OCI-LY1 (cell line): Measurements from ENCODE around the gene CCDC142.

Source experiments
- H2AFZ ChIP-seq: fragments of 200-600 bp; sonication (generic), shearing (Covaris generic); 2 replicates; pipeline ENCODE4 v1.6.0; 2014; ENCODE audit warnings: antibody characterized with exemption, mild to moderate bottlenecking, low read length
- H3F3A ChIP-seq: fragments of 200-600 bp; sonication (generic), shearing (Covaris generic); 2 replicates; pipeline ENCODE4 v1.6.0; 2014; ENCODE audit warnings: mild to moderate bottlenecking, antibody characterized with exemption, low read length, moderate library complexity; ENCODE audit not compliant: insufficient read depth
- H3K27ac ChIP-seq: fragments of 200-600 bp; sonication (generic); 2 replicates; pipeline ENCODE4 v1.5.1; 2014; ENCODE audit warnings: low read length, mixed run types, mild to moderate bottlenecking, low read depth; ENCODE audit not compliant: poor library complexity, severe bottlenecking
- H3K27me3 ChIP-seq: fragments of 200-600 bp; sonication (generic); 2 replicates; pipeline ENCODE4 v1.6.0; 2014; ENCODE audit warnings: antibody characterized with exemption, mild to moderate bottlenecking, low read length, moderate library complexity; ENCODE audit not compliant: insufficient read depth
- H3K36me3 ChIP-seq: fragments of 200-600 bp; sonication (generic); 2 replicates; pipeline ENCODE4 v1.6.1; 2014; ENCODE audit warnings: mild to moderate bottlenecking, antibody characterized with exemption, low read length, moderate library complexity, mixed read lengths; ENCODE audit not compliant: insufficient read depth
- H3K4me1 ChIP-seq: fragments of 200-600 bp; sonication (generic); 2 replicates; pipeline ENCODE4 v1.5.1; 2014; ENCODE audit warnings: mild to moderate bottlenecking, low read length, moderate library complexity; ENCODE audit not compliant: insufficient read depth, severe bottlenecking
- H3K4me2 ChIP-seq: fragments of 200-600 bp; sonication (generic), shearing (Covaris generic); 2 replicates; pipeline ENCODE4 v1.6.1; 2014; ENCODE audit warnings: low read length
- H3K4me3 ChIP-seq: fragments of 200-600 bp; sonication (generic); 2 replicates; pipeline ENCODE4 v1.5.1; 2014; ENCODE audit warnings: low read length, low read depth, mild to moderate bottlenecking, mixed read lengths; ENCODE audit not compliant: poor library complexity, severe bottlenecking
- H3K79me2 ChIP-seq: fragments of 200-600 bp; shearing (Covaris generic); 2 replicates; pipeline ENCODE4 v1.6.1; 2016; ENCODE audit warnings: mixed run types, low read length, mixed read lengths; ENCODE audit not compliant: insufficient read depth
- H3K9ac ChIP-seq: fragments of 200-600 bp; sonication (generic), shearing (Covaris generic); 2 replicates; pipeline ENCODE4 v1.6.1; 2014; ENCODE audit warnings: mild to moderate bottlenecking, low read length, mixed read lengths
- H3K9me2 ChIP-seq: fragments of 200-600 bp; sonication (generic), shearing (Covaris generic); 2 replicates; pipeline ENCODE4 v1.6.1; 2014; ENCODE audit warnings: low read depth, mild to moderate bottlenecking, low read length, mixed read lengths
- H3K9me3 ChIP-seq: fragments of 200-600 bp; shearing (Covaris generic); 2 replicates; pipeline ENCODE4 v1.6.1; 2014; ENCODE audit warnings: low read length, mixed read lengths
- H4K20me1 ChIP-seq: fragments of 200-600 bp; sonication (generic), shearing (Covaris generic); 2 replicates; pipeline ENCODE4 v1.6.0; 2016; ENCODE audit warnings: mild to moderate bottlenecking, low read length; ENCODE audit not compliant: insufficient read depth
- EZH2 ChIP-seq: fragments of 200-600 bp; sonication (generic), shearing (Covaris generic); IDR thresholded peaks from 2 replicates; pipeline ENCODE4 v1.8.0; 2017; ENCODE audit warnings: borderline replicate concordance, mixed run types, mild to moderate bottlenecking, antibody characterized with exemption, low read length, moderate library complexity, mixed read lengths
- TF ChIP-seq, protein P1 (sequence below): fragments of 200-600 bp; sonication (generic), shearing (Covaris generic); IDR thresholded peaks from 2 replicates; pipeline ENCODE4 v1.5.1; 2017; ENCODE audit warnings: mild to moderate bottlenecking, antibody characterized with exemption, low read length, moderate library complexity, mixed read lengths

Gene CCDC142

DNA sequence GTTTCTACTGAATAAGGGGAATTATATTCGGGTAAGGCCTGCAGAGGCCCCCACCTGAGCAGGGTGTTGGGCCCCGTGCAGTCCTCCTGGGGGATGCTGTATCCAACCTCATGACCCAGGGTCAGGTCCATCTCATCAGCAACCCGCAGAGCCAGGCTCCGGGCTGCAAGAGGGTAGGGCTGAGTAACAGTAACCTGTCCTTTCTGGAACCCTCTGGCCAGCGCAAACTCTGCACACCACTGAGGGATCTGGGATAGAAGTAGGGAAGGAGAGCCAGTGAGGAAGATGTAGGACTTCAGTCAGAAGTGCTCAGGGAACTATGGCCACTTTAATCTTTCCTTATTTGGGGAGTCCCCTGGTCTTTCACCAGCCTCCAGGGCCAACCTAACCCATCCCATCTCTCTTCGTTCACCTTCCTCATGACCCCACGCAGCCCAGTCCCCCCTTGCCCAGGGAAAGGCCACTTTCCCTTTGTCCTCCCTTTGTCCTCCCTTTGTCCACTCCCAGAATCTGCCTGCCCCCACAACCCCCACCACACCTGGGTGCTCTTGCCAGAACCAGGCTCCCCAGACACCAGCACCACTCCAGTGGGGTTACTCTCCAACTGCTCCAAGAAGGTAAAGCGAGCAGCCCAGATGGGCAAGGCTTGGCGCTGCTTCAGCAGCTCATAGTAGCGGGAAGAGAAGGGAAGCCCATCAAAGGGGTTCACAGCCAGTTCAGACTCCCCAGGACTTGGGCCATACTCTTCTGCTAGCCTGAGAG is 42.3 kb upstream of the CCDC142 start:
- Histone ChIP-seq H3F3A (no peaks in the 10 kb centered on the region), H4K20me1 (no peaks in the 10 kb centered on the region), H3K9ac (no peak overlapping the region), H3K27ac (no peak overlapping the region), H3K4me2 (no peak overlapping the region), H3K36me3 (peaks cover 37% of the 10 kb centered on the region), H3K4me1 (peaks cover 14% of the 10 kb centered on the region), H3K9me2 (no peaks in the 10 kb centered on the region), H3K4me3 (no peak overlapping the region), H3K9me3 (no peaks in the 10 kb centered on the region), H2AFZ (no peak overlapping the region), H3K79me2 (peaks cover 10% of the 10 kb centered on the region), H3K27me3 (no peaks in the 10 kb centered on the region)
- no peak for TF ChIP-seq EZH2
- TF ChIP-seq, protein P1, sequence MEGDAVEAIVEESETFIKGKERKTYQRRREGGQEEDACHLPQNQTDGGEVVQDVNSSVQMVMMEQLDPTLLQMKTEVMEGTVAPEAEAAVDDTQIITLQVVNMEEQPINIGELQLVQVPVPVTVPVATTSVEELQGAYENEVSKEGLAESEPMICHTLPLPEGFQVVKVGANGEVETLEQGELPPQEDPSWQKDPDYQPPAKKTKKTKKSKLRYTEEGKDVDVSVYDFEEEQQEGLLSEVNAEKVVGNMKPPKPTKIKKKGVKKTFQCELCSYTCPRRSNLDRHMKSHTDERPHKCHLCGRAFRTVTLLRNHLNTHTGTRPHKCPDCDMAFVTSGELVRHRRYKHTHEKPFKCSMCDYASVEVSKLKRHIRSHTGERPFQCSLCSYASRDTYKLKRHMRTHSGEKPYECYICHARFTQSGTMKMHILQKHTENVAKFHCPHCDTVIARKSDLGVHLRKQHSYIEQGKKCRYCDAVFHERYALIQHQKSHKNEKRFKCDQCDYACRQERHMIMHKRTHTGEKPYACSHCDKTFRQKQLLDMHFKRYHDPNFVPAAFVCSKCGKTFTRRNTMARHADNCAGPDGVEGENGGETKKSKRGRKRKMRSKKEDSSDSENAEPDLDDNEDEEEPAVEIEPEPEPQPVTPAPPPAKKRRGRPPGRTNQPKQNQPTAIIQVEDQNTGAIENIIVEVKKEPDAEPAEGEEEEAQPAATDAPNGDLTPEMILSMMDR, result no peak

DNA sequence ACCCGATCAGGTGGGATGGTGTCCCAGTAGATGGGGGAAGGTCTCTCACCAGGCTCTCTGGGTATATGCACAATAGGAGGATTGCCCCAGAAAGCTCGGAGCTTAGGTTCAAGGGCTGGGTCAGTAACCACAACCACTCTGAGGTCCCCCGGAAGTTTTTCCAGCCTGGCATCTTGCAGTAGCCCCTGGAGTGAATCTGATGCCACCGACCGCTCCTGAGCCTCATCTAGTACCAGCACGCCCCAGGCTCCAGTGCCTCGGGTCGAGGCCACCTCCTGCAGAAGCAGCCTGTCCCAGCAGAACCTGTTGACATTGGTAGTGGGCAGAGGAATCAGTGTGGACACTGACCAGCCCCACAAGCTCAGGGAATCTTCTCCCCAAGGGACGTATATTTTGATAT is 41.2 kb upstream of the CCDC142 start:
- H4K20me1 ChIP-seq, result no peaks in the 10 kb centered on the region
- no peak overlapping the region for H3K9ac ChIP-seq
- H3K36me3 ChIP-seq, result peaks cover 34% of the 10 kb centered on the region
- H3K79me2 ChIP-seq, result peaks cover 7% of the 10 kb centered on the region
- H3K4me3 ChIP-seq, result no peak overlapping the region
- H3K9me3 ChIP-seq, result no peaks in the 10 kb centered on the region
- H3K4me2 ChIP-seq, result no peak overlapping the region
- H3K9me2 ChIP-seq, result no peaks in the 10 kb centered on the region
- H2AFZ ChIP-seq, result no peak overlapping the region
- no peaks in the 10 kb centered on the region; the same call in 1 of the 2 replicates for H3K27me3 ChIP-seq
- H3K4me1 ChIP-seq, result peaks cover 14% of the 10 kb centered on the region
- TF ChIP-seq, protein P1, result no peak
- no peak for TF ChIP-seq EZH2
- H3K27ac ChIP-seq, result no peak overlapping the region
- H3F3A ChIP-seq, result no peaks in the 10 kb centered on the region

DNA sequence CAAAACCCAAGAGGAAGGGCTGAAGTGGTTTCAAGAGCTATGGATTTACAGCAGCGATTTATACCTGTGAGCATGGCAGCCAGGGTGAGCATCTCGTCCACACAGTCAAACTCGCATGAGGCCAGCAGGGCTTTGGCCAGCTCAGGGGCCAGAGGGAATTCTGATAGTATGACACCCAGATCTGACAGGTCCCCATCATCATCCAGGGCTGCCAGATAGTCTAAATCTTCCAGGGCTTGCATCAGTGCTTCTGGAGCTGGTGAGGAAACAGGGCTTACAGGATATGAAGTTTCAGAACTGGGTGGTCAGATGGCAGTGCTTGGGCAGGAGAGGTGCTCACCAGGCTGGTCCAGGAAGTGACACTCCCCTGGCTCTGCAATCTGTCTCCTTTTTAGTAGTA is 39.7 kb upstream of the CCDC142 start:
- no peak overlapping the region for H3K4me3 ChIP-seq
- H3K27ac ChIP-seq, result no peak overlapping the region
- no peaks in the 10 kb centered on the region for H3K79me2 ChIP-seq
- no peak overlapping the region for H3K4me2 ChIP-seq
- H3K36me3 ChIP-seq, result peaks cover 22% of the 10 kb centered on the region
- no peaks in the 10 kb centered on the region for H3F3A ChIP-seq
- H3K9me3 ChIP-seq, result no peaks in the 10 kb centered on the region
- TF ChIP-seq EZH2, result no peak
- TF ChIP-seq, protein P1, result no peak
- H3K4me1 ChIP-seq, result no peaks in the 10 kb centered on the region
- H4K20me1 ChIP-seq, result no peaks in the 10 kb centered on the region
- H3K27me3 ChIP-seq, result peaks cover 3% of the 10 kb centered on the region; the same call in 1 of the 2 replicates
- no peak overlapping the region for H2AFZ ChIP-seq
- H3K9ac ChIP-seq, result no peak overlapping the region
- no peaks in the 10 kb centered on the region for H3K9me2 ChIP-seq
